Peyer's patch (tissue), 4 donors: ENCODE results near the gene GABRR1. TPM values are rescaled to one million over a fixed set of nuclear protein-coding genes. Genes with fewer than 3 reads are reported as not detected.

ENCODE experiments used
- DNase-seq, 3 donors: peaks; one replicate each; pipeline ENCODE4 v3.0.0-alpha.2; 2017 to 2019
- H3K27ac ChIP-seq, 4 donors: fragments of 200-600 bp; sonication (generic); one replicate each; pipeline ENCODE4 v1.5.1; 2016 to 2019
- H3K27me3 ChIP-seq, 2 donors: fragments of 200-600 bp; sonication (generic); one replicate each; pipeline ENCODE4 v1.5.1; 2019
- H3K36me3 ChIP-seq, 3 donors: fragments of 200-600 bp; sonication (generic); one replicate each; pipeline ENCODE4 v1.5.1; 2016 to 2019
- H3K4me1 ChIP-seq, 4 donors: fragments of 200-600 bp; sonication (generic); one replicate each; pipeline ENCODE4 v1.5.1; 2016 to 2019
- H3K4me3 ChIP-seq, 4 donors: fragments of 200-600 bp; sonication (generic); 1 replicate in 3 of 4; 2 replicates in 1 of 4; pipeline ENCODE4 v1.5.1; 2016 to 2019; ENCODE audit warnings: mild to moderate bottlenecking in 1 of 4
- H3K9me3 ChIP-seq, 4 donors: fragments of 200-600 bp; sonication (generic); one replicate each; pipeline ENCODE4 v1.5.1; 2016 to 2019; ENCODE audit warnings: mild to moderate bottlenecking in 1 of 4
- POLR2A ChIP-seq, 2 donors: fragments of 450-650 bp; IDR thresholded peaks; one replicate each; pipeline ENCODE4 v1.5.1; 2017; ENCODE audit warnings: antibody characterized with exemption in 2 of 2, mild to moderate bottlenecking in 2 of 2, moderate library complexity in 2 of 2
- total RNA-seq, 4 donors: library from RNA; depleted of rRNA; stranded (reverse); fragments of >200 nt; gene quantifications; one replicate each; pipeline ENCODE4 v1.1.0, GENCODE V29; 2016
- TF ChIP-seq, protein P1 (sequence below), 6 experiments: fragments of 450-650 bp in 4 of 6; fragments of 200-600 bp in 2 of 6; sonication (generic) in 1 of 6; IDR thresholded peaks; one replicate each; pipeline ENCODE4 v1.5.1; 2017 to 2019; ENCODE audit warnings: antibody characterized with exemption in 6 of 6, mild to moderate bottlenecking in 3 of 6, moderate library complexity in 1 of 6

The GABRR1 gene
- total RNA-seq, 4 donors from 2014 or later: not detected

DNA sequence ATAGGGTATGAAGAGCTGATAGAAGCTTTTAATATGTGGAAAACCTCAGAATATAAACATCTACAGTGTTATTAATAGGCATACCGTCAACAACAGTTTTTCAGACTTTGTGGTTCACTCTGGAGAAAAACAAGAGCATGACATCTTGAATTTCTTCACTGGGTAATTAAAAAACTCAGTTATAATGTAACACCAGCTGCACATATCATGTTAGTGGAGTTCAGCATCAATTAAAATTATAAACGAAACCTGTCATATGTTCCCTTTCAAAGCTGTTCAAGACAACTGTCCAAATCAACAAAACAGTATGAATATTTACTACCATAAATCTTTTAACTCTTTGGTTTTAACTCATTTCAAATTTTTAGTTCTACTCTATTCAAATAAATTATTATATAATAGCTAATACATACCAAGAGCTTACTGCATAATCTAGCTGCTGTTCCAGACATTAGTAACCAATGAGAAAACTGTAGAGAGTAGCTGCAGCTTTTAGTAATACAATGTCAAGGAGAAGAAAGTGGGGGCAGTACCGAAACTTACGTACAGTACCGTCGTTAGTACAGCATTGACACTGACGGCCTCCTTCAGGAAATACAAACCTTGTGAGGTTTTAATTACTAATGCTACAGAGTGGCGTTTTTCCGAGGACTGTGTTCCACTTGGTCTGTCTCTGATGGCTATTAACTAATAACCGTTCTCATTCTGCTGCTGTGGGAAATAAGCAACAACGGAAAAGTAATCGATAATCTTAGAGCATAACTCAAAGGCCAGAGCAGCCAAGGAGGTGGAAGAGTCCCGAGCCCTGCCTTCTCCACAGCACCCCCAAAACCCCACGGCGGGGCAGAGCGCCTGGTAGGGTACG is 71.8 kb downstream of the GABRR1 start:
- TF ChIP-seq POLR2A (IDR thresholded peaks at IDR 0.05): no peak
- TF ChIP-seq, protein P1, sequence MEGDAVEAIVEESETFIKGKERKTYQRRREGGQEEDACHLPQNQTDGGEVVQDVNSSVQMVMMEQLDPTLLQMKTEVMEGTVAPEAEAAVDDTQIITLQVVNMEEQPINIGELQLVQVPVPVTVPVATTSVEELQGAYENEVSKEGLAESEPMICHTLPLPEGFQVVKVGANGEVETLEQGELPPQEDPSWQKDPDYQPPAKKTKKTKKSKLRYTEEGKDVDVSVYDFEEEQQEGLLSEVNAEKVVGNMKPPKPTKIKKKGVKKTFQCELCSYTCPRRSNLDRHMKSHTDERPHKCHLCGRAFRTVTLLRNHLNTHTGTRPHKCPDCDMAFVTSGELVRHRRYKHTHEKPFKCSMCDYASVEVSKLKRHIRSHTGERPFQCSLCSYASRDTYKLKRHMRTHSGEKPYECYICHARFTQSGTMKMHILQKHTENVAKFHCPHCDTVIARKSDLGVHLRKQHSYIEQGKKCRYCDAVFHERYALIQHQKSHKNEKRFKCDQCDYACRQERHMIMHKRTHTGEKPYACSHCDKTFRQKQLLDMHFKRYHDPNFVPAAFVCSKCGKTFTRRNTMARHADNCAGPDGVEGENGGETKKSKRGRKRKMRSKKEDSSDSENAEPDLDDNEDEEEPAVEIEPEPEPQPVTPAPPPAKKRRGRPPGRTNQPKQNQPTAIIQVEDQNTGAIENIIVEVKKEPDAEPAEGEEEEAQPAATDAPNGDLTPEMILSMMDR (IDR thresholded peaks at IDR 0.05): no peak
- Histone ChIP-seq H3K27ac (peak overlapping the region; percentile 63 to 90 (median 84)), H3K27me3 (no peaks in the 10 kb centered on the region), H3K36me3 (no peaks in the 10 kb centered on the region), H3K9me3 (no peaks in the 10 kb centered on the region), H3K4me1 (no peaks in the 10 kb centered on the region), H3K4me3 (peak overlapping the region; percentile 61 to 96 (median 77))
- DNase-seq: peak in 2 of 3 donors; percentile 25 to 49

DNA sequence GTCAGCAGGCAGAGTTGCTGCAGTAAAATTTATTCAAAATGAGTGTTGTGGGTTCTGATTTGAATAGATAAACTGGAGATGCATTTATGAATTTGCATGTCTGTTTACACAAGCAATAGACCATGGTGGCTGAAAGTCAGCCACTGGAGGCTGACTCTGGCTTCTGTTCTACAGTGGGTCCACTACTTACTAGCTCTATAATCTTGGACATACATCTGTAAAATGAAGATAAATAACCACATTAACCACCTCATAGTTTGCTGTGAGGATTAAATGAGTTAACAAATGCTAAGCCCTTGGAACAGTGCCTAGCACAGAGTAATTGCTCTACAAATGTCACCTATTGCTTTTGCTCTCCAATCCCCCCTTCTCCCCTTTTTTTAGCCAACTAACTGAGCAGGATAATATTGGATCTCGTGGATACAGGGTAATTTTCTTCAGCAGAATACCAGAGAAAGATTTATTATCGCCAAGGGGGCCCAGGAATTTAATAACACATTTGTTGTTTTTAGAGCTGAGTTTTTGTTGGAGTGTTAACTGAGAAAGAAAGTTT is 72.7 kb downstream of the GABRR1 start:
- no peak for TF ChIP-seq POLR2A (IDR thresholded peaks at IDR 0.05)
- TF ChIP-seq, protein P1 (IDR thresholded peaks at IDR 0.05): no peak
- Histone ChIP-seq H3K4me1 (peaks cover 0 to 8% (median 0%) of the 10 kb centered on the region in 4 donors), H3K36me3 (no peaks in the 10 kb centered on the region), H3K27me3 (no peaks in the 10 kb centered on the region), H3K27ac (no peak overlapping the region), H3K4me3 (no peak overlapping the region), H3K9me3 (no peaks in the 10 kb centered on the region)
- no peak for DNase-seq

DNA sequence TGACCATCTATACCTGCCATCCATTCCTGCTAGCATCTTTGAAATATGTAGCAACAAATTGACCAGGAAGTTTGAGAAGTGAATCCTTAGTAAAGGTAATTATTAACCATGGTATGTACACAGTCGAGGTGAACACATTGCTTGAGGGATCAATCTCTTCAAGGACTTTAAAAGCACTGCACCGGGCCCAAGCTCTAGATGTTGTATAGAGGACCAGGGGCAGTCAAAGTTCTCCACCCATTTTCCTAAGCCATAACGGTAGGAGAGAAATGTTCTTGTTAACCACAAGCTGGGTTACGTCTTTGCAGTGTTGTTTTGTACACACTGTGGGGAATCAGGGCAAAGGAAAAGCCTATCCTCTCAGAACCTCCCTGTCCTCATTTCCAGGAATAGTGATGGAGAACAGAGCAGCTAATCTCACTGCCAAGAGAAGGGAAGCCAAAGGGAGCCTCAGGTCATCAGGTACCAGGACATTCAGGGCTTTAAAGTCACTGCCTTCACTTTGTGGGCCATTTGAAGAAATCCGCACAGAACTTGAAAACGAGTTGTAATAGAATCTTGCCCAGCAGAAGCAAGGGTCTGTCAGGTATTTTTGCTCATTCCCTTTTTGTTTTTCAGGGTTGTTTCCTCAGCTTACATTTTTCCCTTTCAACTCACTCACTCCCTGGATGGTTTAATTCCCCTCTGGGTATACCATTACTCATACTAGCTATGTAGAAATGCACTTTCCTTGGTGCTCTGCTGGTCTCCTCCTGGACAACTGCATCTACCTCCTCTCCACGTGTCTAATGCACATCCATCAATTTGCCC is 76.6 kb downstream of the GABRR1 start:
- H3K36me3 ChIP-seq: no peaks in the 10 kb centered on the region
- H3K4me1 ChIP-seq: peaks cover 0 to 9% (median 0%) of the 10 kb centered on the region in 4 donors
- peak overlapping the region in 1 of 4 donors; percentile 4 for H3K27ac ChIP-seq
- H3K4me3 ChIP-seq: no peak overlapping the region
- no peak for DNase-seq
- no peaks in the 10 kb centered on the region for H3K27me3 ChIP-seq
- TF ChIP-seq POLR2A (IDR thresholded peaks at IDR 0.05): no peak
- TF ChIP-seq, protein P1 (IDR thresholded peaks at IDR 0.05): no peak
- no peaks in the 10 kb centered on the region for H3K9me3 ChIP-seq

- peaks cover 0 to 9% (median 0%) of the 10 kb centered on the region in 4 donors for H3K4me1 ChIP-seq
- no peak overlapping the region for H3K4me3 ChIP-seq
- no peaks in the 10 kb centered on the region for H3K36me3 ChIP-seq
- H3K9me3 ChIP-seq: no peaks in the 10 kb centered on the region
- H3K27ac ChIP-seq: no peak overlapping the region
- no peaks in the 10 kb centered on the region for H3K27me3 ChIP-seq
- peak in 1 of 3 donors; percentile 48 for DNase-seq
- no peak for TF ChIP-seq POLR2A (IDR thresholded peaks at IDR 0.05)
- TF ChIP-seq, protein P1 (IDR thresholded peaks at IDR 0.05): no peak
Measured at GRCh38 chr6:89139509-89140346, 77.4 kb downstream of the GABRR1 start.

DNA sequence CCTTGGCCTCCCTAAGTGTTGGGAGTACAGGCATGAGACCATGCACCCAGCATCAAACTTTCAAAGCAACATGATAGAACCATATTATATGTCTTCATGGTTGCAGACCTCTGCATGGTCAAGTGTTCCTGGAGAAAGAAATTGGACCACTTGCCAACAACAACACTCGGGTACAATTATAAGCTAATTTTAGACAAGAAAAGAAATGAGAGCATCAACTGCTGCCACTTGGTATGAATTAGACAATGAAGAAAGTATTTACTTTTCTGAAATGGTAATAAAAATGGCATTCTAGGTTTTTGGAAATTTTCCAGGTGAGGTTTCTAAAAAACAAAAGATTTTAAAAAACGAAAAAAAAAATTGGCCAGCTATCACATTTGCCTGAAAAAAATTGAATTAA is 79.0 kb downstream of the GABRR1 start:
- TF ChIP-seq, protein P1 (IDR thresholded peaks at IDR 0.05): no peak
- TF ChIP-seq POLR2A (IDR thresholded peaks at IDR 0.05): no peak

More for the DNA sequence above, 79.0 kb downstream of the GABRR1 start:
- no peaks in the 10 kb centered on the region for H3K36me3 ChIP-seq
- H3K27me3 ChIP-seq: no peaks in the 10 kb centered on the region
- no peak overlapping the region for H3K27ac ChIP-seq
- H3K4me3 ChIP-seq: no peak overlapping the region
- no peak for DNase-seq
- H3K4me1 ChIP-seq: peaks cover 0 to 9% (median 0%) of the 10 kb centered on the region in 4 donors
- H3K9me3 ChIP-seq: no peaks in the 10 kb centered on the region
